Pancreas (tissue), 10 donors: ENCODE results near the gene TRAF3IP3. TPM values are rescaled to one million over a fixed set of nuclear protein-coding genes. Genes with fewer than 3 reads are reported as not detected.

Experiments
- ATAC-seq, 4 donors: fragments of 200-7000 bp; cut with Tn5 transposase; one replicate each; pipeline versions ENCODE4 v1.8.0 to v1.9.1; 2020; ENCODE audit warnings: mild to moderate bottlenecking in 4 of 4, moderate library complexity in 4 of 4
- DNase-seq, 6 donors: peaks; one replicate each; pipeline ENCODE4 v3.0.0-alpha.2; 2020
- FAIRE-seq: peaks from 2 replicates; lab custom pipeline; 2012; peaks lifted over from hg19 to GRCh38; lab: Jason Lieb, UNC
- H3K27ac ChIP-seq, 4 donors: fragments of 200-600 bp; sonication (generic); 1 replicate in 3 of 4; 2 replicates in 1 of 4; pipeline versions ENCODE4 v1.5.0 to v1.8.0; 2020
- H3K27me3 ChIP-seq, 4 donors: fragments of 200-600 bp; one replicate each; pipeline ENCODE4 v1.8.0; 2021
- H3K36me3 ChIP-seq, 3 donors: fragments of 200-600 bp; sonication (generic) in 1 of 3; one replicate each; pipeline versions ENCODE4 v1.5.0 to v1.8.0; 2020 to 2021
- H3K4me1 ChIP-seq, 3 donors: fragments of 200-600 bp; one replicate each; pipeline ENCODE4 v1.8.0; 2021
- H3K4me3 ChIP-seq, 4 donors: fragments of 200-600 bp; sonication (generic) in 2 of 4; one replicate each; pipeline versions ENCODE4 v1.5.0 to v1.8.0; 2020 to 2021
- H3K9me3 ChIP-seq, 4 donors: fragments of 200-600 bp; one replicate each; pipeline ENCODE4 v1.8.0; 2021
- CTCF ChIP-seq, 4 donors: fragments of 200-600 bp; sonication (generic) in 3 of 4; IDR thresholded peaks; one replicate each; pipeline versions ENCODE4 v1.5.0 to v1.8.0; 2021; ENCODE audit warnings: antibody characterized with exemption in 4 of 4
- WGBS, 2 donors: extraction: QIAGEN DNeasy Blood & Tissue Kit; methylation state at CpG; one replicate each; pipeline ENCODE4 v1.1.7; 2013; 5-methylcytosine and 5-hydroxymethylcytosine counted together
- intact Hi-C, 3 donors: fragments of 100-400 bp; cut with DNase I; formaldehyde crosslinking; loops; one replicate each; pipeline versions ENCODE4 v1.11.1 to v1.14.2; 2022
- polyA plus RNA-seq, 2 donors: library from polyadenylated mRNA; stranded (reverse); fragments of 200-250 nt; gene quantifications; one replicate each; pipeline ENCODE4 v1.2.3, GENCODE V29; 2013
- total RNA-seq, 6 donors: library from RNA; stranded (reverse); fragmentation: NEBNext Ultra II Directional in 4 of 6; extraction: Animal tissue kit (Norgen Biotek cat#: 25700) in 4 of 6; gene quantifications; one replicate each; pipeline versions ENCODE4 v1.2.1 to v1.2.4, GENCODE V29; 2021 to 2023
- donor health status: healthy with polysubstance abuse.
- donor health status: DM: no; HTN: no; CAD: no; lungs with moderate emphysema.
- donor health status: DM: no; HTN: no; CAD: no.
- donor health status: control.
- donor health status: control.
- donor health status: Bipolar disorder and iron deficiency.
- donor health status: DM: yes; HTN: yes; CAD: no.
- donor health status: DM: no; HTN: no; CAD: no.
- donor health status: DM: no; HTN: no; CAD: no.
- donor health status: DM: yes; HTN: yes; CAD: no.

Gene TRAF3IP3
- 1 to 10 TPM in 4 of 6 donors, under 1 TPM in 2; 0.42 to 5.5 (median 1.5) TPM for total RNA-seq
- polyA plus RNA-seq: 1 to 10 TPM in 1 of 2 donors, under 1 TPM in 1; 0.68 to 1.4 TPM

GRCh38 chr1:209755926-209756614, at the start of gene TRAF3IP3:
Gene TRAF3IP3, plus strand, starts transcription at chr1:209756053. Its CDS starts 3,987 bp downstream, at chr1:209760040.
- Histone ChIP-seq H3K9me3 (no peaks in the 10 kb centered on the region), H3K27me3 (no peaks in the 10 kb centered on the region), H3K4me3 (peak within 1 kb of the TSS in 1 of 4 donors; percentile 26), H3K4me1 (no peaks in the 10 kb centered on the region), H3K27ac (peak within 1 kb of the TSS in 2 of 4 donors; percentile 16 to 44), H3K36me3 (no peaks in the 10 kb centered on the region)
- WGBS, 2 donors: 70 to 72% methylated on average over 10 of the region's 10 CpGs
- DNase-seq (peak in 1 of 6 donors; percentile 41), ATAC-seq (peak in 3 of 4 donors; percentile 49 to 85 (median 69)), FAIRE-seq (no peak)
- no peak for TF ChIP-seq CTCF (IDR thresholded peaks at IDR 0.05)
- intact Hi-C loops: no loop called here

- Histone ChIP-seq H3K36me3 (no peaks in the 10 kb centered on the region), H3K27ac (no peak overlapping the region), H3K9me3 (no peaks in the 10 kb centered on the region), H3K27me3 (no peaks in the 10 kb centered on the region), H3K4me1 (no peaks in the 10 kb centered on the region), H3K4me3 (no peak overlapping the region)
- ATAC-seq: no peak
- 88 to 93% methylated on average over 3 of the region's 3 CpGs for WGBS, 2 donors
- intact Hi-C loops: no loop called here
- FAIRE-seq: no peak
- no peak for DNase-seq
- no peak for TF ChIP-seq CTCF (IDR thresholded peaks at IDR 0.05)
Observed at GRCh38 chr1:209706622-209707021, 49.2 kb upstream of the TRAF3IP3 start.

- no peak overlapping the region for H3K27ac ChIP-seq
- no peaks in the 10 kb centered on the region for H3K4me1 ChIP-seq
- no peak for ATAC-seq
- no peak for DNase-seq
- intact Hi-C loops: no loop called here
- H3K36me3 ChIP-seq: no peaks in the 10 kb centered on the region
- WGBS, 2 donors: 80% methylated on average over 1 of the region's 1 CpG
- H3K4me3 ChIP-seq: no peak overlapping the region
- no peak for TF ChIP-seq CTCF (IDR thresholded peaks at IDR 0.05)
- no peaks in the 10 kb centered on the region for H3K9me3 ChIP-seq
- no peak for FAIRE-seq
- H3K27me3 ChIP-seq: no peaks in the 10 kb centered on the region
Observed at GRCh38 chr1:209707308-209707707, 48.5 kb upstream of the TRAF3IP3 start.

DNA sequence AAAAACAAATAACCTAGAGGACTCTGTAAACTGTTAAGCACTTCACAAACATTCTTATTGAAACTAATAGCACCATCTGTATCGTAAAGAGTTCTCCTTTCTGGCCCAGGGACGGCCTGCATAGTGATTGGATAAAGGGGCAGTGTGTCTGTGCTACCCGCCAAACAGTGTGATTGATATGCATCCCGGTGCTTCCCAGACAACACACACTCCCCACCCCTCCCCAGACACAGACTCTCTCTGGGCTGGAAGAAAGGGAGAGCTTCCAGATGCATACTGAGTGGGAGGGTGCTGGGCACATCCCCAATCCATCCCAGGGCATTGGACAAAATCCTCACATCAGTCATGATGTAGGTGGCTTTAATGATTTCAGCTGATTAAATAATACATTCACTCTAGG, 47.6 kb upstream of the TRAF3IP3 start:
- WGBS, 2 donors: 64 to 68% methylated on average over 4 of the region's 4 CpGs
- no peak for DNase-seq
- Histone ChIP-seq H3K4me3 (no peak overlapping the region), H3K4me1 (no peaks in the 10 kb centered on the region), H3K27ac (no peak overlapping the region), H3K27me3 (no peaks in the 10 kb centered on the region), H3K9me3 (no peaks in the 10 kb centered on the region), H3K36me3 (no peaks in the 10 kb centered on the region)
- no peak for FAIRE-seq
- intact Hi-C loops: no loop called here
- ATAC-seq: no peak
- no peak for TF ChIP-seq CTCF (IDR thresholded peaks at IDR 0.05)

DNA sequence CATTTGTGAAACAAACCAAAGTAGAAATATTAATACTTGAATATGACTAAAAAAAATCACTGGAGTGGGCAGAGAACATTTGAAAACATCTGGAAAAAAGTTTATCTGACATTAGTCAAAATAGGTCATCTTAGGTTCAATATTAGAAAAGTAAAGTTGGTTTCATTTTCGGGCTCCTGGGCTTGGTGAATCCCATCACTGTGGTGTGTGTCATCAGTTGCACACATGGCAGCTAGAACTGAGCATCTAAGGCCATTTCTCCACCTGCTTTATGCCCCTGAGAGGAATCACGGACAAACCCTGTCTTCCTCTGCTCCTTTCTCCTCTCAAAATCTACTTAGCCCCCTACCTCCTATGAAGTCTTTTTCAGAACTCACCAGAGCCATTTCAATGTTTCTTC, 45.8 kb upstream of the TRAF3IP3 start:
- FAIRE-seq (no peak), DNase-seq (no peak), ATAC-seq (no peak)
- Histone ChIP-seq H3K27ac (no peak overlapping the region), H3K36me3 (no peaks in the 10 kb centered on the region), H3K4me1 (no peaks in the 10 kb centered on the region), H3K27me3 (no peaks in the 10 kb centered on the region), H3K4me3 (no peak overlapping the region), H3K9me3 (no peaks in the 10 kb centered on the region)
- no peak for TF ChIP-seq CTCF (IDR thresholded peaks at IDR 0.05)
- 69 to 84% methylated on average over 2 of the region's 2 CpGs for WGBS, 2 donors
- intact Hi-C loops: no loop called here
